GM20000 (cell line): Measurements from ENCODE around the gene OR6Y1.

Experiments used
- DNase-seq: peaks from one replicate; pipeline ENCODE4 v3.0.0; 2012; ENCODE audit warnings: low spot score
- CTCF ChIP-seq: IDR thresholded peaks from 2 replicates; pipeline ENCODE4 v1.5.1; 2012; ENCODE audit warnings: mild to moderate bottlenecking, control low read depth; ENCODE audit errors: extremely low read depth, missing control alignments

OR6Y1 gene

GRCh38 chr1:158554352-158554751, at the start of gene OR6Y1:
OR6Y1 (minus strand) TSS chr1:158554405; CDS start chr1:158548105, 6,300 bp downstream.
- no peak for DNase-seq
- no peak for TF ChIP-seq CTCF

GRCh38 chr1:158600735-158601134, 46.5 kb upstream of the OR6Y1 start:
- TF ChIP-seq CTCF = no peak
- DNase-seq = no peak

- no peak for TF ChIP-seq CTCF
- DNase-seq = no peak
These were observed 32.7 kb upstream of the OR6Y1 start for GRCh38 chr1:158586942-158587341.

- no peak for TF ChIP-seq CTCF
- no peak for DNase-seq
These were observed 29.8 kb upstream of the OR6Y1 start for GRCh38 chr1:158583962-158584361.

GRCh38 chr1:158579733-158580132, 25.5 kb upstream of the OR6Y1 start, which contains the start of gene OR10X1:
OR10X1 (minus strand) TSS chr1:158579899; CDS start chr1:158579899, 0 bp downstream.
- no peak for DNase-seq
- TF ChIP-seq CTCF = no peak

- no peak for DNase-seq
- no peak for TF ChIP-seq CTCF
These were observed 23.4 kb upstream of the OR6Y1 start for GRCh38 chr1:158577561-158577960.

GRCh38 chr1:158572226-158572625, 18.0 kb upstream of the OR6Y1 start:
- DNase-seq = no peak
- TF ChIP-seq CTCF = no peak
